HL-60 (cell line): ENCODE results near the gene LTBP3.

Experiments
- CTCF ChIP-seq: IDR thresholded peaks from one replicate; pipeline ENCODE4 v1.5.1; 2011; ENCODE audit warnings: low read length, control low read depth, inconsistent platforms; ENCODE audit not compliant: insufficient read depth
- REST ChIP-seq: IDR thresholded peaks from 2 replicates; pipeline ENCODE4 v1.6.1; 2012; ENCODE audit warnings: low read depth; ENCODE audit not compliant: insufficient replicate concordance

- TF ChIP-seq CTCF (no peak), REST (no peak)
Measured at GRCh38 chr11:65546217-65546958, 11.8 kb downstream of the LTBP3 start.
